Stimulated activated CD4-positive, alpha-beta T cell treated with anti-CD3 and anti-CD28 coated beads, Interleukin-4, amount 100 ng/mL, for 24 hours (primary cell): ENCODE data around the gene ESRP2.

Experiments
- DNase-seq: peaks from one replicate; pipeline ENCODE4 v3.0.0-alpha.2; 2020

The ESRP2 gene

DNA sequence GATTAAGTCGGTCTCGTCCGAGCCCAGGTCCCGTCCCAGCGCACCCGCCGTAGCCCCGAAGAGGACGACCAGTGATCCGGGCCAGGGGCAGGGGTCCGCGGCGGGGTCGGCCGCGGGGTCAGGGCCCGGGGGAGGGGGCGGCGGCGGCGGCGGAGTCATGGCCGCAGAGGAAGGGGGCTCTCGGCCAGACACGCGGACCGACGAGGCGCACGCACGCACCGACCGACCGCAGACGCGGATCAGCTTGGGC is at the start of gene ESRP2:
Gene ESRP2 (minus strand): TSS at position 241 of the 250 bp plus-strand sequence. CDS start 82 bp downstream, at position 159.
- no peak for DNase-seq

DNA sequence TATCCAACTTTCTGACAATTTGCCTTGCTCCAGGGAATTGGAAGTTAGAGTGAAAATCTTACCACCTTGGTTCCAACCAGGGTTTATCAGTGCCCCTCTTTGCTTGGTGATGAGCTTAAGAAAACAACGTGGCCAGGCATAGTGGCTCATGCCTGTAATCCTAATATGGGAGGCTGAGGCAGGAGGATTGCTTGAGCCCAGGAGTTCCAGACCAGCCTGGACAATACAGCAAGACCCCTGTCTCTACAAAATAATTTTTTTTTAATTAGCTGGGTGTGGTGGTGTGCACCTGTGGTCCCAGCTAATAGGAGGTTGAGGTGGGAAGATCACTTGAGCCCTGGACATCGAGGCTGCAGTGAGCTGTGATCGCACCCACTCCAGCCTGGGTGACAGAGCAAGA is 49.8 kb upstream of the ESRP2 start:
- DNase-seq = no peak

- no peak for DNase-seq
Measured at GRCh38 chr16:68284847-68285246, 48.9 kb upstream of the ESRP2 start.

- no peak for DNase-seq
Measured at GRCh38 chr16:68283801-68284598, 48.1 kb upstream of the ESRP2 start.

DNA sequence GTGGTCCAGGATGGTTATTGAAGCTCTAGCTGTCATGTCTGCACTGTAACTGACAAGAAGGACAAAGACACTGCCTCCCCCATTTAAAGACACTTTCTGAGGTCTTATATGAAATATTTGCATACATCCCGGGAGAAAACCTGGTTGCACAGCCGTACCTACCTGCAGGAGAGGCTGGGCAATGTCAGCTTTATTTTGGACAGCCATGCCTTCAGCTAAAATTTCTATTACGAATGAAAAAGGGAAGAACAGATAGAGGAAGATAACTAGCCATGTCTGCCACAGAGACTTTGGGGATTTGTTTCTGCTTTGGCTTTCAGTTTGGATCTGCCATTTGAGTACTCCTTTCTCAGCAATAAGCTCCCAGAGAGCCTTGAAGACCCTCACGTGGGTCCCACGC is 47.4 kb upstream of the ESRP2 start:
- DNase-seq = no peak

- DNase-seq = no peak
Measured at GRCh38 chr16:68282064-68282452, 46.1 kb upstream of the ESRP2 start.

DNA sequence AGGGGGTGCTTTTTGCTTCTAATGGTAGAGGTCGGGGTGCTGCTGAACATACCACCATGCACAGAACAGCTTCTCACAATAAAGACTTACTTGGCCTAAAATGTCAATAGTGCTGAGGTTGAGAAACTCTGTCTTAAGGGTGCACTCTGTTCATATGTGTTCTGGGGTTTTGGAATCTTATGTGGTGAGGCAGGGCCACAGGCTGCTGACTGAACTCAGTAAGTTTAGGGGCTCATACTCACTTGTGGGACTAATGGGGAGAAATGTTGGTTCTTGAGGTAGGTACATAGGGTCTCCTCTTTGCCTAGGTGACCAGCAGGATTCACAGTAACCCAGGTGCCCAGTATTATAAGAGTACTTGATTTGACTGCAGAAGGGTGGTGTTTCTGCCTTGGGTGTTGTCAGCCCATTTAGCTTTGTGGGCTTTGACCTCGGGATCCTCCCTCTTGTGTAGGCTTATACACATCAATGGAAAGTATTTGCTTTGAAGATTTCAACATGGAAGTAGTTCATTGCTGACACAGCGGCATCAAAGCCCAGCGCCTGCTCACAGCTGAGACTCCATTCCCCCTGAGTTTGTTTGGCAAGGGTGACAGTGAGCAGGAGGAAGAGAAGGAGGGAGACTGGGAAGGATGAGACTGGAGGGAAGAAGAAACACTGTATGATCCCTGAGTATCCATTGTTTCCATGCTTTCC is 45.6 kb upstream of the ESRP2 start:
- no peak for DNase-seq

DNA sequence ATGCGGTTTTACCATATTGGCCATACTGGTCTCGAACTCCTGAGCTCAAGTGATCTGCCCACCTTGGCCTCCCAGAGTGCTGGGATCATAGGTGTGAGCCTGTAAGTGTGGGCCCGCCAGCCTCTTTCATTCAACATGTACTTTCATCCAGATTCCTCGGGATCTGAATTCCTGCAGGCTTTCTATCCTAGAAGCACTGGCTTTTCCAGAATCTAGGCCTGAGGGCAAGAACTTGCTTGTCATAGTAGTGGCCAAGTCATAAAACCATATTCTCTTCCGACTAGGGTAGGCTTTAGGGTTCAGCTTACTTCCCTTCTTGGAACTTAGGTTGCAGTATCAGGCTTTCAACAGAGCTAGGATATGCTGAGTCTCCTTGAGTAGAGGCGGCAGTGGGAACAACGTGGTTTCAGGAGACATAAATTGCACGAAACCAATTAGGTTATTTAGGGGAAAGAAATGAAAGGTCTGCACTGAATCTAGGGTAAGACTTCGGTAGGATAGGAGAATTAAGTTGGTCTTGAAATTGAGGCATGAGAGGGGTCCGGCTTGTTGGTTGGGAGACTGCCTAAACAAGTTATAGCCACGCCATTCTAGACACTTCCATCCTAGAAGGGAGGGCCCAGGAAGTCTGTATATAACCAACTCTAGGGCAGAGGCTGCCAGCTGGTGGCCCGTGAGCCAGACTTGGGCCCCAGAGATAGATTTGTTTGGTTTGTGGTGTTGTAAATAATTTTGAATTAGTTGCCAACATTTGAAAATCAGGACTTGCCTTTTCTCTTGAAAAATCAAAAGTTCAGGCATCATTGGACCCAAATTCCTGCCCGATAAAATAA is 44.0 kb upstream of the ESRP2 start:
- DNase-seq = no peak

GRCh38 chr16:68276223-68276622 is 40.3 kb upstream of the ESRP2 start:
- no peak for DNase-seq

DNA sequence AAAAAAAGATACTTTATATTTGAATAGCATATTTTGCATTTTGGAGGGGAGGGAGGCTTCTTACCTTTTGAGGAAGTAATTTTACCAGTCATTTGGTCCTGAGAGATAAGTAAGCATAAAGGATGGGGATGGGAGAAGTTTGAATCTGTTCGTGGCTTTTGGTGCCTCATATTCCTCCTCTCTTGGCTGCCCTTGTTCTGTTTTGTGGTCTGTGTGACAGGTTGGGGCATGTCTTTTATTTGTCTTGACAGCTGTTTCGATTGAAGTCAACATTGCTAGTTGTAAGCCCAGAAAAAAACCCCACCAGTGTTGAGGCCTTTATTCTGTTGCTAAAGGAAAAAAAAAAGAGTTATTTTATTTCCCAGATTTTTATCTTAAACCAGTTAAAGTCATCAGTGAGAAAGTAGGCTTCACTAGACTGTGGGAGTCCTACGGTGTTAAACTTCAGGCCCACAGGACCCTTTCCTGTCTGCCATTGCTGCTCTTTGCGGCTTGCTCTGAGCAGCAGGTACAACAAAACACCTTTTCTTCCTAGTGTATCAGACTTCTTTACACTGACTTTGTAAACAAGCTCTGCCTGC is 39.8 kb upstream of the ESRP2 start:
- DNase-seq = peak; percentile 36

DNA sequence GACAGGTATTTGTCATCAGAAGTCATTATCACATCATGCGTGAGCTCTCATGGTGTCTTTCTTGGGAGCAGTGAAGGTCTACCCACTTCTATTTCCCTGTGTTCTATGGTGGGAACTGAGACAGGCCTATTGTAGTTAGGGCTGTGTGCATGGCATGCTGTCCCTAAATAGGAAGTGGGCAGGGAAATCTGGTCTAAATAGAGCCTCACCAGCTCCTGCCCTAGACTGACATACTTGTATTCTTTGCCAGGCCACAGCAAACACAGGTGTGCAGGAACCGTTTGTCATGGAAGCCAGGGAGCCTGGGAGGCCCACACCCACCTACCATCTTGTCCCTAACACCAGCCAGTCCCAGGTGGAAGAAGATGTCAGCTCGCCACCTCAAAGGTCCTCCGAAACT is 38.5 kb upstream of the ESRP2 start:
- no peak for DNase-seq

GRCh38 chr16:68273896-68274295 is 38.0 kb upstream of the ESRP2 start:
- DNase-seq = no peak

- no peak for DNase-seq
Measured at GRCh38 chr16:68273459-68273858, 37.5 kb upstream of the ESRP2 start.

DNA sequence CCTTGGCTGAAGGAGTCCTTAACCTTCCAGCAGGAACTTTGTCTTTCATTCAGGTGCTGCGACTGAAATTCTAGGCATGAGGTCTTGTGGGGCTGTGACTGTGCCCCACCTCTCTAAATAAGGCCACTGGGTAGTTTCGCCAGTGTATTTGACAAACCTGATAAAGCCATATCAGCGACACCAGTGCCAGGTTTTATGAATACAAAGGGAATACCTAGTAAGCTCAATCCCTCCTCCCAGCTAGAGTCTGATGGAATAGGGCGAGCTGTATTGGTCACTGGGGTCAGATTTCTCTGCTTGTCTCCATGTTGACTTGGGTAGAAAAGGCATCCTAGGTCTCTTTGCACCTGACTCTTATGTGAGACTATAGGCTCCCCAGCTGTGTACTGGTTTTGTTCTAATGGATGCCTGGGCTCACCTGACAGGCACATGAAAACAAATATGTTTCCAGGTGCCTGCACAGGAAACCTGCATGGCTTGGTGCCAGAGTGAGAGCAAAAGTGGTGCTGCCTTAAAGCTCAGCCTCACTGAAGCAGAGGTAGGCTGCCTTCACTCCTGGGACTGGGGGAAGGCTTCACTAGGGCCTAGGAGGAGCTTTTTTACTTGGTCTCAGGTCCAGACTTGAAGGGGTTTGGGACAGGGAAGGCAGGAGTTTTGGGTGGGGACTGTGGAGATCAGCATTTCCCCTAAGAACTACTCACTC is 36.7 kb upstream of the ESRP2 start:
- peak; percentile 33 for DNase-seq

DNA sequence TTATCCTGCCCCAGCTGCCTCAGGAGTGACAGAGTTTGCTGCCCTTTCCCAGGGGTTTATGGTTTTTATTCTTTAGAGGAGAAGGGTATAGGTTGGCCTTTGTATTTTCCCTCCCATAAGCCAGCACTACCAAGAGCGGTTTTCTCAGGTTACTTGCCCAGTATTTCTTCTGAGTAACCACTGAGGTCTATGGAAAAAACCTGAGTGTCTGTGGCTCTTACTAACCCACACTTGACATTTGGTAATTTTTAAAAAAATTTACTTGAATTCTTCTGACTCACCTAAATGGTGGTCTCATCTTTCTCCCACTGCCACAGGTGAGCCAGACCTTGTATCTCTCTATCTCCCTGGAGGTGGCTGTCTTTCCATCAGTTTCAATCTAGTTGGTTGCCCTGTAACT is 34.4 kb upstream of the ESRP2 start:
- DNase-seq = no peak

DNA sequence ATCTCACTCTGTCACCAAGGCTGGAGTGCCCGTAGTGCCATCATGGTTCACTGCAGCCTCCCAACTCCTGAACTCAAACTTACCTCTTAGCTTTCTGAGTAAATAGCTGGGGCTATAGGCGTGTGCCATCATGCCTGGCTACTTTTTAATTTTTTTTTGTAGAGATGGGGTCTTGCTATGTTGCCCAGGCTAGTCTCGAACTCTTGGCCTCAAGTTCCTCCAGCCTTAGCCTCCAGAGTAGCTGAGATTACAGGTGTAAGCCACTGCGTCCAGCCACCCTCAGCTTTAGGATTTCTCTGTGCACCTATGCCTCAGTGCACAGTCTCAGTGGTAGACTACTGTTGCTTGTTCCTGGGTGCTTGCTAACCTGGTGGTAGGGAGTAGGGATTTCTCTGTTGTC is 33.9 kb upstream of the ESRP2 start:
- no peak for DNase-seq

DNA sequence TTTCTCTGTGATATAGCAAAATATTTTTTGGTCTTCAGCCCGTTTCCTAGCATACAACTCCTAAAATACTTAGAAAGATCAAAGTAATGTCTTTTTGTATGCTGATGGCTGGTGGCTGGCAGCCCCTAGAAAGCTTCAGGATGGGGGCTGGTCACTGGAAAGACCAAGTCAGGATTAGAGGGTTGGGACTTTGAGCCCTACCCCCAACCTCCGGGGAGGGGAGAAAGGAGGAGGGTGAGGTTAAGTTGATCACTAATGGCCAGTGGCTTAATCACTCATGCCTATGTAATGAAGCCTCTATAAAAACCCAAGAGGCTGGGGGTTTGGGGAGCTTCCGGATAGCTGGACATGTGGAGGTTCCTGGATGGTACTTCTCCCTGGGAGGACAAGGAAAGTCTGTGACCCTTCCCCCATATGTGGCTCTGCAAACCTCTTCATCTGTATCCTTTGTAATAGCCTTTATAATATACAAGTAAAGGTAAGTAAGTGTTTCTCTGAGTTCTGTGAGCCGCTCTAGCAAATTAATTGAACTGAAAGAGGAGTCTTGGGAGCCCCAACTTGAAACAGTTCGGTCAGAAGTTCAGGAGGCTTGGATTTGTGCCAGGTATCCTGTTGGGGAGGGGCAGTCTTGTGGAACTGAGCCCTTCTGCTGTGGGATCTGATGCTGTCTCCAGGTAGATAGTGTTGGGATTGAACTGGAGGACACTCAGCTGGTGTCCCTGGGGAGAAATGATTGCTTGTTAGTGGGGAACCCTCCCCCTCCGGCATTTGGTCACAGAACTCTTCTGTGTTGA is 31.9 kb upstream of the ESRP2 start:
- DNase-seq = no peak

DNA sequence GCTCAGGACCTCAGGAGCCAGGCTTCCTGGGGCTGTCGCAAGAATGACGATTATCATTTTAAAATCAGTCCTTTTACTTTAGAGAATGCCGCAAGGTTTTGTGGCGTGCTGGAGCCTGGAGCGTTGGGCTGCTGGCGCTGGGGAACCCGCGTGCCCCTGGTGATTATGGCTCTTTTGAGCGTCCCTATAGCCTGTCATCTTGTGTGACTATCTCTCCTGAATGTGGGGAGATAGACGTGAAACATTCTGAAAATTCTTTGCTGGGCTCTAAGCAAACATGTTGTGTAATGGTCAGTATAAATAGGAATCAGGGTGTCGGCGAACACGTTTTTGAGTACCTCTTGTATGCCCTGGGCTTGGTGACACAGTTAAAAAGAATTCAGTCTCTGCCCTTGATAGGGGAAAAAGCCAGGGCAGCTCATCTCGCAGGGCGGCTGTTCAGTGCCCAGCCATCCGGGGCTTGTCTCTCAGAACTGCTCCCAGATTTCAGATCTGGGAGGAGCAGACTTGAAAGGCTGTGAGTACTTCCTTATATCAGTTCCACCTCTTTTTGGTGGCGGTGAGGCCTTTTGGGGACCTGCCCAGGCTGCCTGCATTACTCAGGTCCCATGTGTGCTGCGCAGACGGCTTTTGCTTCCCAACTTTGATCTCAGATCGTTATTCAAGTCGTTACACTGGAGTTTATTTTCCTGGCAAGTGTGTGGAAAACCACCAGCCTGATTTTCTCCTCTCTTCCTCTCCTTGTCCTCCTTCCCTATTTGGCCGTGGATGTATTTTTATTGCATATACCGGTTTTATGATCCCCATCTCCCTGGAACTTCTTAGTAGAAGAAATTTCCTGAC is 29.4 kb upstream of the ESRP2 start:
- peak; percentile 62 for DNase-seq

DNA sequence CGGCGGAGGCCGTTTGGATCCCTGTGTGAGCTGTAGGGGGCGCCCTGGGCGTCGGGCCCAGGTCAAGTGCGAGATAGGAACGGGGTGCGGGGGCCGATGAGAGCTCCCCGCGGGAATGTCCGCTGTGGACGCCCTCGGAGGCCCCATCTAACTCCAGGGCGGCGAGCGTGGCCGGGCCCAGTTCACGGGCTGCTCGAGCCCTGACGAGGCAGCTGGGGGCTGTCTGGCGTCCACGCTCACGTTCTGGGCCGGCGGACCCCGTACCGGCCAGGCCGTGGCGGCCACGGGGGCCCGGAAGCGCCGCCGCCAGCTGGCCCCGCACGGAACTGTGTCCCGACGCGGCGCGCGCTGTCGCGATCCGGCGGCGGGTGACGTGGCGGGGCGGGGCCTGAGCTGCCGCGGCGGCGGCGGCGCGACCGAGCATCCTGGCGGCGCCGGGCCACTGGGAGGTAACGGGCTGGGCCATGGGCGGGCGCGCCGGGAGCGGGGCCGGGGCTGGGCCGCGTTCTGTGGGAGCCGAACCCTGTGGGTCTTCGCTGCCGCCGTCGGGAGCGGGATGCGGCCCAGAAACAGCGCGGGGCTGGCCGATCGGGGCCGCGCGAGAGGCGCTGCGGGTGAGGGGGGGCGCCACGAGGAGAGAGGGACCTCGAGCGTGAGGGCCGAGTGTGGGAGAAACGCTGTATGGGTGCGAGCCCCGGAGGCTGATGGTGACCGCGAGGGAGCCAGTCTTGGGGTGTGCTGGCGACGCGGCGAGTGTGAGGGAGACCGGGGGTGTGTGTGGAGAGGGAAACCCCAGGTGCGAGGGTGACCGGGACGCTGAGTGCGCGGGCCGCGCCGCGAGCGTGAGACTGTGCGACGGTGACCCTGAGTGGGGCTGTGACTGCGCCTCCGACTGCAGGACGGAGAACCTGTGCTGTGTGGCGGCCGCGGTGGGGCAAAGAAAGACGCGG is 28.5 kb upstream of the ESRP2 start, which contains the start of gene SLC7A6:
Gene SLC7A6 (plus strand): TSS at position 399 of the 950 bp plus-strand sequence. CDS start 10,201 bp downstream, outside the sequence.
- DNase-seq = peak; percentile 85
